ENCODE measurements around the gene TSPAN5.

Gene TSPAN5

GRCh38 chr4:98448908-98449307, 209.5 kb downstream of the TSPAN5 start:
- no peak for DNase-seq (ENCODE audit: low read depth)

- no peak for DNase-seq (ENCODE audit: low read depth)
Observed at GRCh38 chr4:98447648-98448047, 210.8 kb downstream of the TSPAN5 start.

- peak; percentile 27 for DNase-seq (ENCODE audit: low read depth)
Observed at GRCh38 chr4:98446499-98447375, 211.7 kb downstream of the TSPAN5 start.

GRCh38 chr4:98444371-98444770, 214.0 kb downstream of the TSPAN5 start:
- no peak for DNase-seq (ENCODE audit: low read depth)

GRCh38 chr4:98434816-98435215, 223.6 kb downstream of the TSPAN5 start:
- DNase-seq (ENCODE audit: low read depth), result no peak

- no peak for DNase-seq (ENCODE audit: low read depth)
Observed at GRCh38 chr4:98433691-98434090, 224.7 kb downstream of the TSPAN5 start.

- no peak for DNase-seq (ENCODE audit: low read depth)
Observed at GRCh38 chr4:98430708-98431403, 227.6 kb downstream of the TSPAN5 start.

GRCh38 chr4:98423009-98423408, 235.4 kb downstream of the TSPAN5 start:
- no peak for DNase-seq (ENCODE audit: low read depth)

- no peak for DNase-seq (ENCODE audit: low read depth)
Observed at GRCh38 chr4:98421111-98421510, 237.3 kb downstream of the TSPAN5 start.
